GM12865 (cell line): ENCODE measurements around the gene NPL.

ENCODE experiments used
- DNase-seq: peaks from one replicate; pipeline ENCODE4 v3.0.0; 2010; ENCODE audit warnings: low read depth
- H3K4me3 ChIP-seq: 2 replicates; pipeline ENCODE4 v1.5.1; 2011; ENCODE audit warnings: mild to moderate bottlenecking, low read depth, low read length, control low read depth
- CTCF ChIP-seq: IDR thresholded peaks from 2 replicates; pipeline ENCODE4 v1.5.1; 2011; ENCODE audit warnings: low read length, control low read depth, low read depth, inconsistent platforms; ENCODE audit not compliant: insufficient read depth; ENCODE audit errors: missing control alignments

The NPL gene

GRCh38 chr1:182786223-182786994, 3.2 kb upstream of the NPL start:
- DNase-seq, result peak; percentile 67
- no peak overlapping the region for H3K4me3 ChIP-seq
- peak; percentile 70 for TF ChIP-seq CTCF

GRCh38 chr1:182786995-182787324, 2.6 kb upstream of the NPL start:
- DNase-seq, result no peak
- no peak overlapping the region for H3K4me3 ChIP-seq
- TF ChIP-seq CTCF, result no peak

- TF ChIP-seq CTCF, result no peak
- no peak overlapping the region for H3K4me3 ChIP-seq
- DNase-seq, result no peak
Measured at GRCh38 chr1:182791281-182792179, 2.0 kb downstream of the NPL start.

DNA sequence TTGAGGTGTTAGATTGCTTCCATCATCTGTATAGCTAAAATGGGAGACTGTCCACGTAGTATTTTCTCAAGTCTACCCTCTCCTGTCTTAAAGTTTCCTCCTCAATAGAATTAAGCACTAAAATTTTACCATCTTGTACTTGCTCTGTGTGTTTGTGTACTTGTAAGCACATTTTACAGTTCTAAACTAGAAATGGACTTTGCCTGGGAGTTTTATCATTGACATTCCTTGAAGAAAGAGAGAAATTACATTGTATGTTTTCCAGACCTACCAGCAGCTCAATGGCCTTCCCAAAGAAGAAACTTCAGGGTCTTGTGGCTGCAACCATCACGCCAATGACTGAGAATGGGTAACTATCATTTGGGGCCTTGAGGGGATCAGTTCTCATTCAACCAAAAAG, 4.5 kb downstream of the NPL start:
- DNase-seq, result no peak
- no peak overlapping the region for H3K4me3 ChIP-seq
- no peak for TF ChIP-seq CTCF

GRCh38 chr1:182794676-182795201, 5.2 kb downstream of the NPL start:
- no peak for TF ChIP-seq CTCF
- no peak for DNase-seq
- no peak overlapping the region for H3K4me3 ChIP-seq

GRCh38 chr1:182795563-182796228, 6.1 kb downstream of the NPL start:
- DNase-seq, result no peak
- no peak for TF ChIP-seq CTCF
- no peak overlapping the region for H3K4me3 ChIP-seq
